Parathyroid adenoma (tissue), 2 donors: ENCODE data around the gene MSL2.

Experiments
- H2AFZ ChIP-seq: fragments of 300-600 bp; sonication (generic); one replicate; pipeline ENCODE4 v1.7.0; 2017; ENCODE audit warnings: antibody characterized with exemption, mild to moderate bottlenecking
- H3K27ac ChIP-seq: fragments of 300-600 bp; sonication (generic); one replicate; pipeline ENCODE4 v1.7.0; 2017
- H3K27me3 ChIP-seq: fragments of 300-600 bp; sonication (generic); one replicate; pipeline ENCODE4 v1.7.0; 2017; ENCODE audit warnings: low read length; ENCODE audit not compliant: control insufficient read depth, insufficient read depth
- H3K36me3 ChIP-seq: fragments of 300-600 bp; sonication (generic); one replicate; pipeline ENCODE4 v1.7.0; 2017; ENCODE audit warnings: low read length; ENCODE audit not compliant: control insufficient read depth, insufficient read depth
- H3K4me1 ChIP-seq: fragments of 300-600 bp; sonication (generic); one replicate; pipeline ENCODE4 v1.7.0; 2017; ENCODE audit warnings: control low read depth
- H3K4me2 ChIP-seq: fragments of 300-600 bp; sonication (generic); one replicate; pipeline ENCODE4 v1.7.0; 2017; ENCODE audit warnings: low read length
- H3K4me3 ChIP-seq: fragments of 300-600 bp; sonication (generic); one replicate; pipeline ENCODE4 v1.7.0; 2017; ENCODE audit warnings: low read depth, low read length
- H3K79me2 ChIP-seq: fragments of 300-600 bp; sonication (generic); one replicate; pipeline ENCODE4 v1.7.0; 2017; ENCODE audit warnings: control low read depth
- H3K9ac ChIP-seq: fragments of 300-600 bp; sonication (generic); one replicate; pipeline ENCODE4 v1.7.0; 2017; ENCODE audit warnings: mild to moderate bottlenecking
- H3K9me3 ChIP-seq: fragments of 300-600 bp; sonication (generic); one replicate; pipeline ENCODE4 v1.7.0; 2017; ENCODE audit warnings: low read length; ENCODE audit not compliant: control insufficient read depth
- CTCF ChIP-seq: fragments of 300-600 bp; sonication (generic); IDR thresholded peaks from one replicate; pipeline ENCODE4 v1.7.0; 2017; ENCODE audit warnings: antibody characterized with exemption, mild to moderate bottlenecking
- donor health status: primary hyperparathyroidism.

The MSL2 gene

GRCh38 chr3:136186846-136187245 is 9.3 kb downstream of the MSL2 start:
- H3K9ac ChIP-seq, result no peak overlapping the region
- TF ChIP-seq CTCF, result no peak
- no peak overlapping the region for H3K4me2 ChIP-seq
- H2AFZ ChIP-seq, result no peak overlapping the region
- H3K4me3 ChIP-seq, result no peak overlapping the region
- no peaks in the 10 kb centered on the region for H3K36me3 ChIP-seq
- no peaks in the 10 kb centered on the region for H3K9me3 ChIP-seq
- H3K27ac ChIP-seq, result no peak overlapping the region
- peaks cover 16% of the 10 kb centered on the region for H3K4me1 ChIP-seq
- H3K27me3 ChIP-seq, result no peaks in the 10 kb centered on the region
- peaks cover 85% of the 10 kb centered on the region for H3K79me2 ChIP-seq

GRCh38 chr3:136186344-136186743 is 9.8 kb downstream of the MSL2 start:
- Histone ChIP-seq H3K4me1 (peaks cover 16% of the 10 kb centered on the region), H3K4me3 (no peak overlapping the region), H3K9me3 (no peaks in the 10 kb centered on the region), H3K9ac (no peak overlapping the region), H3K79me2 (peaks cover 84% of the 10 kb centered on the region), H3K27me3 (no peaks in the 10 kb centered on the region), H3K36me3 (no peaks in the 10 kb centered on the region), H2AFZ (no peak overlapping the region), H3K4me2 (no peak overlapping the region), H3K27ac (no peak overlapping the region)
- no peak for TF ChIP-seq CTCF

DNA sequence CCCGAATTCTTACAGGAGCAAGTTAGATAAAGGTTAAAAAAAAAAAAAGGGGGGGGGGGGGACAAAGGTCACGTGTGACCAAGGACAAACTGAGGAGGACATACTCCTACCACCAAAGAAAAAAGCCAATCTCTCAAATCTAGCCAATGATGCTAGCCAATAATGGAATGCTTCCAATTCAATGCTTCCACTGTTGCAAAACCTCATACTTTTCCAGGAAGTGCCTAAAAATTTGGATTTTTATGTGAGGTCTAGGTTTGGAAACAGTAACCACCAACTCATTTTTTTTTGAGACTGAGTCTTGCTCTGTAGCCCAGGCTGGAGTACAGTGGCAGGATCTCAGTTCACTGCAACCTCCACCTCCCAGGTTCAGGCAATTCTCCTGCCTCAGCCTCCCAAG is 11.4 kb downstream of the MSL2 start:
- no peak overlapping the region for H2AFZ ChIP-seq
- H3K9me3 ChIP-seq, result no peaks in the 10 kb centered on the region
- no peak overlapping the region for H3K4me3 ChIP-seq
- H3K27me3 ChIP-seq, result no peaks in the 10 kb centered on the region
- H3K79me2 ChIP-seq, result peaks cover 76% of the 10 kb centered on the region
- TF ChIP-seq CTCF, result no peak
- peaks cover 9% of the 10 kb centered on the region for H3K4me1 ChIP-seq
- no peak overlapping the region for H3K9ac ChIP-seq
- no peaks in the 10 kb centered on the region for H3K36me3 ChIP-seq
- H3K4me2 ChIP-seq, result no peak overlapping the region
- no peak overlapping the region for H3K27ac ChIP-seq

- Histone ChIP-seq H3K27me3 (no peaks in the 10 kb centered on the region), H3K4me1 (peaks cover 2% of the 10 kb centered on the region), H3K27ac (no peak overlapping the region), H3K36me3 (no peaks in the 10 kb centered on the region), H3K4me2 (no peak overlapping the region), H3K9me3 (no peaks in the 10 kb centered on the region), H3K79me2 (peaks cover 79% of the 10 kb centered on the region), H2AFZ (no peak overlapping the region), H3K9ac (no peak overlapping the region), H3K4me3 (no peak overlapping the region)
- no peak for TF ChIP-seq CTCF
These were observed 14.4 kb downstream of the MSL2 start for GRCh38 chr3:136181741-136182140.

DNA sequence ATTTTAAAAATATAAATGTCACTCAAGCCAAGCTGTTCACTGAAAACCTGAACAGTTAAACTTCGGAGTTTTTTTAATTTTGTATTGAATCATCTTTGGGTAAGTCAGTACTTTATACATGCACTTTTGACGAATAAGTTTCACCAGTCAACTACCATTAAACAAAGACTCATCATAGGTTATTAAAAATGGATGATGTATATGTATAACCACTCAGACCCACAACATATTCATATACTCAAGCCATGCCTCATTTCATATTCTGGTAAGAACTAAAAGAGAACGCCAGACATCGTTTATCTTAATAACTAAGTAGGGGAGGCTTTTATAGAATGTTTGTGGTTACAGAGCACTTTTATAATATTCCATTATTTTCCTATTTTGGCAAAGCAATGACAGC is 18.3 kb downstream of the MSL2 start:
- no peak for TF ChIP-seq CTCF
- H3K9ac ChIP-seq, result no peak overlapping the region
- H3K9me3 ChIP-seq, result no peaks in the 10 kb centered on the region
- no peak overlapping the region for H3K4me2 ChIP-seq
- peaks cover 15% of the 10 kb centered on the region for H3K4me1 ChIP-seq
- no peaks in the 10 kb centered on the region for H3K36me3 ChIP-seq
- no peak overlapping the region for H3K4me3 ChIP-seq
- no peaks in the 10 kb centered on the region for H3K27me3 ChIP-seq
- H3K79me2 ChIP-seq, result peaks cover 80% of the 10 kb centered on the region
- H3K27ac ChIP-seq, result no peak overlapping the region
- H2AFZ ChIP-seq, result no peak overlapping the region
